ENCODE data around the gene UBAC2.

DNA sequence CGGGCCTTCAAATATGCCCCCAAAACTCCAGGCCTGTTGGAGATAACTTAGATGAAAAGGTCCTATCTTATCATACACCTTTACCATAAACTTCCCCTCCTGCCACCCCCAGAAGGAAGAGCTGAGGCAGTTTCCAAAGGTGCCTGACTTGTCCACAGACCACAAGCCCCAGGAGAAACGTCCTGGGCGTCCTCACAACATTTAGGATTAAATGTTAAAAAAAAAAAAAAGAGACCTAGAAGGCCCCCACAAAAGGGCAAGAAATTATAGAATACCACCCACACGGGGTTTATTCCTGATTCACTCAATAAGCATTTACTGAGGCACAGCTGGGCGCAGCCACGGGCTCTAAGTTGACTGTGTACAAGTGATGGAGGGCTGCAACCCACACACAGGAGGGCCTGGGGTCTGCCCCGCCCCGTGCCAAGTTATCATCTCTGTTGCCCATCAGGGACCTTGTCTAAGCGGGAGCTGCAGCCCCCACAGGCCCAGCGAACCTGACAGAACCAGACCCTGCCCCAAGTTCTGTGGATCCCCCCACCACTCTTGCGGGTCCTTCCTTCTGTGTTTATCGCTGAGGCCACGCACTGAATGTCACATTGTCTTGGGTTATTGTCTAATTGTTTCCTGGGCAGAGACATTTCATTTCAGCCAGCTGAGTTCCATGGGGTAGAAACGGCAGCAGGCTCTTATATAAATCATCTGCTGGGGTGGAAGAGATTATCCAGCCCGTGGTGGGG is 217.6 kb downstream of the UBAC2 start:
- TF ChIP-seq, protein P1, sequence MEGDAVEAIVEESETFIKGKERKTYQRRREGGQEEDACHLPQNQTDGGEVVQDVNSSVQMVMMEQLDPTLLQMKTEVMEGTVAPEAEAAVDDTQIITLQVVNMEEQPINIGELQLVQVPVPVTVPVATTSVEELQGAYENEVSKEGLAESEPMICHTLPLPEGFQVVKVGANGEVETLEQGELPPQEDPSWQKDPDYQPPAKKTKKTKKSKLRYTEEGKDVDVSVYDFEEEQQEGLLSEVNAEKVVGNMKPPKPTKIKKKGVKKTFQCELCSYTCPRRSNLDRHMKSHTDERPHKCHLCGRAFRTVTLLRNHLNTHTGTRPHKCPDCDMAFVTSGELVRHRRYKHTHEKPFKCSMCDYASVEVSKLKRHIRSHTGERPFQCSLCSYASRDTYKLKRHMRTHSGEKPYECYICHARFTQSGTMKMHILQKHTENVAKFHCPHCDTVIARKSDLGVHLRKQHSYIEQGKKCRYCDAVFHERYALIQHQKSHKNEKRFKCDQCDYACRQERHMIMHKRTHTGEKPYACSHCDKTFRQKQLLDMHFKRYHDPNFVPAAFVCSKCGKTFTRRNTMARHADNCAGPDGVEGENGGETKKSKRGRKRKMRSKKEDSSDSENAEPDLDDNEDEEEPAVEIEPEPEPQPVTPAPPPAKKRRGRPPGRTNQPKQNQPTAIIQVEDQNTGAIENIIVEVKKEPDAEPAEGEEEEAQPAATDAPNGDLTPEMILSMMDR (IDR thresholded peaks at IDR 0.05; ENCODE audit: borderline replicate concordance, extremely low read depth, low read length, poor library complexity, severe bottlenecking), result no peak
- no peak for TF ChIP-seq EZH2 (IDR thresholded peaks at IDR 0.05; ENCODE audit: borderline replicate concordance, low read depth, low read length, severe bottlenecking)

Data from DND-41 (cell line).